ENCODE results near the gene CCDC180.

GRCh38 chr9:97319395-97319794 is 11.9 kb downstream of the CCDC180 start:
- TF ChIP-seq SPI1 (IDR thresholded peaks at IDR 0.05; ENCODE audit: low read depth, low read length), result no peak
- TF ChIP-seq POLR2A (IDR thresholded peaks at IDR 0.05; ENCODE audit: low read depth, low read length), result no peak
